ENCODE results near the gene ALK.

- TF ChIP-seq ZBTB20 (tag by site-specific recombination; IDR thresholded peaks at IDR 0.05): no peak
- no peak for TF ChIP-seq ZBTB21 (tag by site-specific recombination; IDR thresholded peaks at IDR 0.05)
- TF ChIP-seq CTCF (tag by site-specific recombination; IDR thresholded peaks at IDR 0.05): no peak
- TF ChIP-seq ZNF394 (tag by site-specific recombination; IDR thresholded peaks at IDR 0.05; ENCODE audit: borderline replicate concordance): no peak
- TF ChIP-seq ZNF549 (tag by site-specific recombination; IDR thresholded peaks at IDR 0.05): no peak
- TF ChIP-seq HOXC10 (CRISPR knock-in tag; IDR thresholded peaks at IDR 0.05): no peak
- no peak for TF ChIP-seq ZNF561 (tag by site-specific recombination; IDR thresholded peaks at IDR 0.05; ENCODE audit: borderline replicate concordance)
- no peak for TF ChIP-seq ZNF146 (tag by site-specific recombination; IDR thresholded peaks at IDR 0.05)
- TF ChIP-seq ZBTB1 (tag by site-specific recombination; IDR thresholded peaks at IDR 0.05): no peak
- TF ChIP-seq ZBTB10 (tag by site-specific recombination; IDR thresholded peaks at IDR 0.05): no peak
Measured at GRCh38 chr2:29255004-29255403, 666.4 kb downstream of the ALK start.

Data from HEK293 (cell line).